ENCODE data around the gene CCDC24.

Gene CCDC24

DNA sequence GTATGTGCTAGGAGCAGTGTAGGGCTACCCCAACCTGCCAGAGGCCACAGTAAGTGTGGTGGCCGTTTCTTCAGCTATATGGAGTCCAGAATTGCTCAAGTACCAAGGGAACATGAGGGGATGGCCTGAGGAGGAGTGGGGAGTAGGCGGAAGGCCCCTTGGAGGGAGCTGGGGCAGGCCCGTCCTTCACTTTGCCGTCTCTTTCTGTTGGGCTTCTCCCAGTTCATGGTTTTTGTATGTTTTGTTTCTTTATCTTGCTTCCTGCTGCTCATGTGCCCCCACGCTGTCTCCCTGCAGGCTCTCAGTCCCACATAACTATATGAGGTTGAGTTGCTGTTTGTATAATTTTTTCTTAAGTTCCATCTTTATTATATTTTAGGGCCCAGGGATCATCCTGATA is 27.5 kb upstream of the CCDC24 start:
- DNase-seq, result no peak

DNA sequence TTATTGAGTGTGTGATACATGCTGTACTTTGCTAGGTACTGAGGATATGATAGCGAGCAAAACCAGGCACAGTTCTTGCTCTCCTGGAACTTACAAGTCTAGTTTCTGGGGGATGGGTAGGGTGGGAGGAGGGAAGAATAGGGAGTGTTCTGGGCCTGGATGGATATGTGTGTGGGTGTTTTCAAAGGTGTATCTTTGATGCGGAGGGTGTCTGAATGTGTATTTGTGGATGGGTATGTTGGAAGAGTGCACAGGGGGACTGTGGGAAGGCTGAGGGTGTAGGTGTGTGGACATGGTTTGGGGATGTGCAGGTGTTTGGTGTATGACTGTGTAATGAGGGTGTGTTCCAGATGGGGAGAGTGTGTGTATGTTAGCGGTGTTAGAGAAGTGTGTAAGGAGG is 26.1 kb upstream of the CCDC24 start:
- DNase-seq, result no peak

DNA sequence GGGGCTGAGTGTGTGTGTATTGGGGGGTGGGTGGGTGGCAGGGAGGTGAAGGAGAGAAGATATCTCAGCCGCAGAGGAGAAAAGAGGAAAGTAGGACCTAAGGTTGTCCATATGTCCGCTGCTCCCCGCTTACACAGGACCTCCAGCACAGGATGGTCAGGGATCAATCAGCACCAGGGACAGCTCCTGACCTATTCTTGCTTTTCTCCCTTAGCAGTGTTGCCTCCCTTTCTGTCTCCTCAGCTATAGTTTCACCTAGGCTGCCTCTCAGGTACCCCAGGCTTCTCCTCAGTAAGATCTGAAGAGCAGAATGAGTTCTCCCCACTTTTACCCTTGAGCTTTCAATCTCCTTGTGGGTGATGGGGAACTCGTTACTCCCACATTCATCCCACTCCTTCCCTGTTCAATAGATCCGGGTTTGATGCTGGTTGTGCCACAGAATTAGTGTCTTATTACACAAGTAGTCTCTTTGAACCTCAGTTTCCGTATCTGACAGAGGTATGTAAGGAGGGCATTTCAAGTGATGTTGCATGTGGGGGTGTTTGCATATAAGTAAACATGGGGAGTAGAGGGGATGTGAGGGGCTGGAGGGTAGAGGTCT is 23.0 kb upstream of the CCDC24 start:
- no peak for DNase-seq

DNA sequence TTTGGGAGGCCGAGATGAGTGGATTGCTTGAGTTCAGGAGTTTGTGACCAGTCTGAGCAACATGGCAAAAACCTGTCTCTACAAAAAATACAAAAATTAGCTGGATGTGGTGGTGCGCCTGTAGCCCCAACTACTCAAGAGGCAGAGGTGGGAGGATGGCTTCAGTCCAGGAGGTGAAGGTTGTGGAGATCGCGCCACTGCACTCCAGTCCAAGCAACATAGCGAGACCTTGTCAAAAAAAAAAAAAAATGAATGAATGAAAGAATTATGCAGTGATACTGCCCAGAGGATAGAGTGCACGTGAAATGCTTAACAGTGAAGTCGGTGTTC is 22.0 kb upstream of the CCDC24 start:
- DNase-seq, result no peak

DNA sequence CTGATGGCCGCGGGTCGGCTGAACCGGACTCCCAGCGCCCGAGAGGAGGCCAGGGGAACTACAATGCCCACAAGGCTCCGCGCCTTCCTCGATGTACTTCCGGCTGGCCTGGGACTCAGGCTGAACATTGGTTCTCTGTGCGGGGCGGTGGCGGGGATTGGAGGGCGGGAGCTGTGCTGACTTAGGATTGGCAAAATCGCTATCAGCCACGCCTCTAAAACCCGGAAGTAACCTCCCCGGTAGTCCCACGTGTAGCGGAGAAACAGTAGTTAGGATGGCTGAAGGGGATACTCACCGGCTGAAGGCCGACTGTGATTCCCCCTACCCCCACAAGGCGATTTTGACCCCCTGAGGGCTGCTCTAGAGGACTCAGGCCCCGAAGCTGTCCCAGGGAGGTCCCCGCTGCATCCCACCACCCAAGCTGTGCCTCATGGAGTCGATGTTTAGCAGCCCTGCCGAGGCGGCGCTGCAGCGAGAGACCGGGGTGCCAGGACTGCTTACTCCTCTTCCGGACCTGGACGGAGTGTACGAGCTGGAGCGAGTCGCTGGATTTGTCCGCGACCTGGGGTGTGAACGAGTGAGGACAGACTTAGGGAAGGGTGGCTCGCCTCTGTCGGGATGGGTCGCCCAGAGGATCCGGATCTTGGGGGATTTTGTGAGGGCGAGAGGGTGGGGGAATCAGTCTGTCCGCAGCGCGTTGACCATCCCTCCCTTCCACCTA is 21.5 kb upstream of the CCDC24 start, which contains the start of gene DPH2:
DPH2 (plus strand) TSS at position 265 of the 721 bp plus-strand sequence; CDS start at position 431, 166 bp downstream.
- peak; percentile 91 to 92 for DNase-seq

DNA sequence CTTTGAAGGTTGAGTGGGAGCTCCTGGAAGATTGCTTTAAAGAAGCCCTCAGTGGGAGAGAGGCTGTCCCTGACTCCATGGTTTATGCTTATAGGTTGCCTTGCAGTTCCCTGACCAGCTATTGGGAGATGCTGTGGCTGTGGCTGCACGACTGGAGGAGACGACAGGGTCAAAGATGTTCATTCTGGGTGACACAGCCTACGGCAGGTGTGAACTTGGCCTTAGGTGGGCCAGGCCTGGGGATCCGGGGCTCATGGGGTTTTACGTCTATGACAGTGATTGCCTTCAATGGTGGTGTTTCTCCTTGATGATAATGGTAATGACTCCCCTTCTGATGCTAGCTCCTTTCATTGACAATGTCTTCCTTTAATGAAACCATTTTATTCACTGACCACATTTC is 20.9 kb upstream of the CCDC24 start:
- no peak for DNase-seq

DNA sequence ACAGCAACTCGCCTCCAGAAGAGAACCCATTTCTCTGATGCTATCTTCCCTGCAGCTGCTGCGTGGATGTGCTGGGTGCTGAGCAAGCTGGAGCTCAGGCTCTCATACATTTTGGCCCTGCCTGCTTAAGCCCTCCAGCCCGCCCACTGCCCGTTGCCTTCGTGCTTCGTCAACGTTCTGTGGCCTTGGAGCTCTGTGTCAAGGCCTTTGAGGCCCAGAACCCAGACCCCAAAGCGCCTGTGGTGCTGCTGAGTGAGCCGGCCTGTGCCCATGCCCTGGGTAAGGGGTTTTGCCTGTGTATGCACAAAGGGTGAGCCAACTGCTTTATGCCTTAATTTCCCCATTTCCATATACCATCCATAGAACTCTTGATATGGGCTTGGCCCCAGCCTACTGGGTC is 20.5 kb upstream of the CCDC24 start:
- no peak for DNase-seq

DNA sequence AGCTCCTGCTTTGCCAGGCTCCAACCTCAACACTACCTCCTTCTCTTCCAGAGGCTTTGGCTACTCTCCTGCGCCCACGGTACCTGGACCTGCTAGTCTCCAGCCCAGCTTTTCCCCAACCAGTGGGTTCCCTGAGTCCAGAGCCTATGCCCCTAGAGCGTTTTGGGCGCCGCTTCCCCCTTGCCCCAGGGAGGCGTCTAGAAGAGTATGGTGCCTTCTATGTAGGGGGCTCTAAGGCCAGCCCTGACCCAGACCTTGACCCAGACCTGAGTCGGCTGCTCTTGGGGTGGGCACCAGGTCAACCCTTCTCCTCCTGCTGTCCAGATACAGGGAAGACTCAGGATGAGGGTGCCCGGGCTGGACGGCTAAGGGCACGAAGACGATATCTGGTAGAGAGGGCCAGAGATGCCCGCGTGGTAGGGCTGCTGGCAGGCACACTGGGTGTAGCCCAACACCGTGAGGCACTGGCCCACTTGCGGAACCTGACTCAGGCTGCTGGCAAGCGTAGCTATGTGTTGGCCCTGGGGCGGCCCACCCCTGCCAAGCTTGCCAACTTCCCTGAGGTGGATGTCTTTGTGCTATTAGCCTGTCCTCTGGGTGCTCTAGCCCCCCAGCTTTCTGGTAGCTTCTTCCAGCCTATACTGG is 19.9 kb upstream of the CCDC24 start:
- DNase-seq, result no peak

DNA sequence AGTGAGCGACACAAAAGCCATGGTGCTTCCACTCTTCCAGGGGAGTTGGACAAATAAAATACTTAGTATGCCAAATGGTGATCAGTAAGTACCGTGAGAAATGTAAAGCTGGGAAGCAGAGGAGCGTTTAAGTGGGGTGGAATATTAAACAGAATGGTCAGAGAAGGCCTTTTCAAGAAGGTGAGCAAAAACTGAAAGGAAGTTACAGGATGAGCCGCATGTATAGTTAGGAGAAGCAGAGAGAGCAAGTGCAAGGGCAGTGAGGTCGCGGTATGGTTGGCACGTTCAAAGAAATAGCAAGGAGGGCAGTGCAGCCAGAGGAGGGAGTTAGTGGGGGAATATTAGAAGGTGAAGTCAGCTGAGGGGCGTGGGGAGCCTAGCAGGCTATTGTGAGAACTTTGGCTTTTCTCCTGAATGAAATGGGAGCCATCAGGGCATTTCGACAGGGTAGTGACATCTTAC is 17.4 kb upstream of the CCDC24 start:
- no peak for DNase-seq

DNA sequence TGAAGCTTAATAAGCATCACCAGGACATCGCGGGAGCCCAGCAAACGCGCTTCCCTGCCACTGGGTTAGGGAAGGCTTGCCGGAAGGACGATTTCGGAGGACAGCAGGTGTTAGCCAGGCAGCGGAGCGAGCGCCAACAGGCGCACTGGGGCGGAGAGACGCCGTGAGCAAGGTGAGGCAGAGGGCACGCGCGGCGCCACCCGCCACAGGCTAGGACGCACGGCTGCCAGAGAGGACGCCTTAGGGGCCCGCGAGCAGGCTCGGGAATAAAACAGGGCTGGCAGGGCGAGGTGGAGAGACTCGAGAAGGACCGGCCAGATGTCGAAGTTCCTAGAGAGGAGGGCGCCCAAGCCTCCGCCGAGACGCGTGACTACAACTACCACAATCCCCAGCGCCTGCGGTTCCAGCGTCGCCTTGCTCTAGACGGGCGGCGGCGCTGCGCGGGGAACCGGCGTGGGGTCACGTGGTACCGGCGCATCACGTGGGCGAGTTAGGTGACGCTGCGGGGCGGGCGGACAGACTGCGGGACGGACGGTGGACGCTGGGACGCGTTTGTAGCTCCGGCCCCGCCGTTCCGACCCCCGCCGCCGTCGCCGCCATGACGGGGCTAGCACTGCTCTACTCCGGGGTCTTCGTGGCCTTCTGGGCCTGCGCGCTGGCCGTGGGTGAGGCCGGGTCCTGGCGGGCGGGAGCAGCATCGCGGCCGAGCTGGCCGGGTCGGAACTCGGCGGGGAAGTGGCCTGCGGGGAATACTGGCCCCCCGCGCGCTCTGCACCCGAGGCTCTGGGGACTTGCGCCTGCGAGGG is 16.8 kb upstream of the CCDC24 start, which contains the start of gene ATP6V0B:
ATP6V0B (plus strand) TSS at position 518 of the 806 bp plus-strand sequence; CDS start at position 599, 81 bp downstream.
- peak; percentile 94 to 96 for DNase-seq

DNA sequence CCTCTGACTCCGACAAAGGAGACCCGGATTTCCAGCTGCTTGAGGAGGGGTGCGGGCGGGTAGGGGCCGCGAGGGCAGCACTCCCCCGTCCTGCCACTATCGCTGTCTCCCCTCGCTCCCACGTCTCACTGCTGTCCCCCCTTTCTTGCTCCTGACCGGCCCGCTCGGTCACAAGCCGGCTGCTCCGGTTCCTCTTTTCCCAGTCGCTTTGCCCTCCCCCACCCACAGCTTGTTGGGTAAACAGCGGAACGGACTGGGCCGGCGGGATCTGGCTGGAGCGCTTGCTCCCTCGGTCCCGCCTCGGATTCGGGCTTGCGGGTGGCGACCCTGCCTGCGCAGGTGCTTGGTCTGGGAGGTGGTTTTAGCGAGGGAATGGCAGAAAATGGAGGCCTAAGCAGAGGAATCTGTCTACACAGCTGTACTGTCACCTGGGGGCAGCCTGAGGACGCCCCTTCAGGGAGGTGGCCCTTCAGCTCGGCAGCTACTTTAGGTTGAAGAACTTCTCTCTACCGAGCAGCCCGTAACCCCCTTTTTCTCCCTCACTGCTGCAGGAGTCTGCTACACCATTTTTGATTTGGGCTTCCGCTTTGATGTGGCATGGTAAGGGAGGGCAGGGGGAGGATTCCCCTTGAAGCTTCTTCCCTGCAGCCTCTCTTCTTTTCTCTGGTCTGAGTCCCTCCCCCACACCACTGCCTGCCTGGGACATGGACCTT is 16.0 kb upstream of the CCDC24 start:
- DNase-seq, result no peak

DNA sequence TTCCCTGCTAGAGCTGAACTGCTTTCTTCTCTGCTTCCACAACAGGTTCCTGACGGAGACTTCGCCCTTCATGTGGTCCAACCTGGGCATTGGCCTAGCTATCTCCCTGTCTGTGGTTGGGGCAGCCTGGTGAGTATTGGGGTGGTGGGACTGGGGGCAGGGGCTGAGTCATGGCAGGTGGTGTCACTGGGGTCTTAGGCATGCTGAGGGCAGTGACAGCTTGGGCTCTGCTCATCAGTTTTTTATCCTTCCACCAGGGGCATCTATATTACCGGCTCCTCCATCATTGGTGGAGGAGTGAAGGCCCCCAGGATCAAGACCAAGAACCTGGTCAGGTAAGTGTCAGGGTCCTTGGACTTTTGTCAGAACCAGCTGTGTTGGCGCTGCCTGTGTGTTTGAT is 15.4 kb upstream of the CCDC24 start:
- no peak for DNase-seq

DNA sequence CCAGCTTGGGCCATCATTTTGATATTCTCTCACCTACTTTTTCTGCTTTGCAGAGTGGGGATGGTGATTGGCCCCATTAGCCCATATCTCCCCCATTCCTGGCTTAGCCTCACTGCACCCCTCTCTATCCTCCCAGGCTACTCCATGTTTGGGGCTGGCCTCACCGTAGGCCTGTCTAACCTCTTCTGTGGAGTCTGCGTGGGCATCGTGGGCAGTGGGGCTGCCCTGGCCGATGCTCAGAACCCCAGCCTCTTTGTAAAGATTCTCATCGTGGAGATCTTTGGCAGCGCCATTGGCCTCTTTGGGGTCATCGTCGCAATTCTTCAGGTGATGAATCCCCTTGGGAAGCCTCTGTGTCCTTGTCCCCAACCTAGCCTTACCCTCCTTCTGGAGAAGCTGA is 14.5 kb upstream of the CCDC24 start:
- DNase-seq, result no peak

DNA sequence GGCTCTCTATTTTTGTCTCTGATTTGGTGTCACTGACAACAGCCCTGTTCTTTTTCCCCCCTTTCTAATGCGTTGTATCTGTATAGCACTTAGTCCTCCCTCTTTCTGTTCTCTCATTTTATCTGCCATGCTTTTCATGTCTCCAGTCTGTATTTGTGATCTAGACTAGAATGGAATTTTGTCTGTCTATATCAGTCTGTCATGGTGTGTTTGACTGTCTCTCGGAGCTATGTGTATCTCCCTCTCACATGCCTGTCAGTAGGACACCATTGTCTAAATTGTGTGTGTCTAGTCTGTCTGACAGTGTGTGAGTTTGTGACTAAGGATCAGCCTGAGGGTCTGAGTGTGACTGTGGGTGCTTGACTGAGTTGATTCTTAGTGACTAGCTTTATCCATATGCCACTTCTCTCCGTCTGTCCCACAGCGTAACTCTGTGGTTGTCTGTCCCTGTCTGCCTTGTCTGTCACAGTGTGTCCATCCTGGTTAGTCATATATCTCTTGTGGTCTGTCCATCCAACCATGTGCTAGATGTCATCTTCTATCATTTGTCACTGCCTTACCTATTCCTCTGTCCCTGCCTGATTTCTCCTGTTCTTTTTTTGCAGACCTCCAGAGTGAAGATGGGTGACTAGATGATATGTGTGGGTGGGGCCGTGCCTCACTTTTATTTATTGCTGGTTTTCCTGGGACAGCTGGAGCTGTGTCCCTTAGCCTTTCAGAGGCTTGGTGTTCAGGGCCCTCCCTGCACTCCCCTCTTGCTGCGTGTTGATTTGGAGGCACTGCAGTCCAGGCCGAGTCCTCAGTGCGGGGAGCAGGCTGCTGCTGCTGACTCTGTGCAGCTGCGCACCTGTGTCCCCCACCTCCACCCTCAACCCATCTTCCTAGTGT is 13.8 kb upstream of the CCDC24 start:
- no peak for DNase-seq

DNA sequence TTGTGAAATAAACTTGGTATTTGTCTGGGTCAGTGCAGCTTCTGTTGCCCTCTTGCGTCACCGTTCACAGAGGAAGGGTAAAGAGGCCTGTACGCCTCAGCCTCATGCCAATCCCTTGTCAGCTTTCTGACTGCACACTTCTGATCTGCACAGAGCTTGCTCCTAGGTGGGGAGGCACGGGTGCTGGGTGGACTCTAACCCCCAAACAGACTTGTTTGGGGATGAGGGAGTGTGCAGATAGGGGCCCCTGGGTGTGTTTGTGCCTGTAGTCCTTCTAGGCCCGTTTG is 13.2 kb upstream of the CCDC24 start:
- no peak for DNase-seq

DNA sequence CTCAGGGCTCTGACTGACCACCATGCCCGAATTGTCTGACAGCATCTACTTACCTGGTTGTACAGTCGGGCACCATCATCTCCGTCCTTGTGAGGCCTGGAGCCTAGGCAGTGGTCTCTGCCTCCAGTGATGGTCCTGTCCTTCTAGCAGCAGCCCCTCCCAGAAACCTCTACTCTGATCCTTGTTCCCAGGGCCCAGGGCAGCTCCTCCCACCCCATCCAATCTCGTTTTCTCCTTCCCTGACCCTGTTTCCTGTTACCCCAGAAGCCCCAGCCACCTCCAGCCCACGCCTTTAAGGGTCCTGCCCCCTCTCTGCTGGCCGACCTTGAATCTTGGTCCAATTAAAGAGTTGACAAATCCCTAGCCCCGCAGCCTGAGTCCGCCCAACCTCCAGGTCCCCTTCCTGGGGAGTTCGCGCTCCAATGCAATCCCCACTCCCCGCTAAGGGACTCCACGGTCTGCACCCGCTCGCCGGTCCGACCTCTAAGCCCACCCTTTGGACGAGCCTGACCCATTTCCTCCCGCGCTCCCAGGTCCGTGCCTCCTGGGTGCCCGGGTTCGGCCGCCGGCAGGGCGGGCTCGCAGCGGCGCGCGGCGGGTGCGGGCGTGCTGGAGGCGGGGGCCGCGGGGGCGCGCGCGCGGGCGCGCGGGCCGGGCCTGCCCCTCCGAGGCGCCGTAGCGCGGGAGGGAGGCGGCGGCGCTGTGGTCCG is 12.7 kb upstream of the CCDC24 start, which contains the start of gene B4GALT2:
B4GALT2 (plus strand) TSS at position 660 of the 710 bp plus-strand sequence. CDS start 1,951 bp downstream, outside the sequence.
- DNase-seq, result peak; percentile 33 to 46

DNA sequence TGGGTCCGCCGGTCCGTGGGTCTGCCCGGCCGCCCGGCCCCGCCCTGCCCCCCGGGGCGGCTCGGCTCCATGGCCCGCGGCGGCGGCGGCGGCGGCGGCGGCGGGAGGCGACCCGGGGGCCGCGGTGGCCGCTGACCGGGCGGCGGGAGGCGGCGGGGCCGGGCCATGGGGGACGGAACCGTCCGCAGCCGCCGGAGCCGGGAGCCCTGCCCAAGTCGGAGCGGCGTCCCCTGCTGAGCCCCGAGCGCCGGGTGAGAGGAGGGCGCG is 12.2 kb upstream of the CCDC24 start:
- DNase-seq, result no peak

DNA sequence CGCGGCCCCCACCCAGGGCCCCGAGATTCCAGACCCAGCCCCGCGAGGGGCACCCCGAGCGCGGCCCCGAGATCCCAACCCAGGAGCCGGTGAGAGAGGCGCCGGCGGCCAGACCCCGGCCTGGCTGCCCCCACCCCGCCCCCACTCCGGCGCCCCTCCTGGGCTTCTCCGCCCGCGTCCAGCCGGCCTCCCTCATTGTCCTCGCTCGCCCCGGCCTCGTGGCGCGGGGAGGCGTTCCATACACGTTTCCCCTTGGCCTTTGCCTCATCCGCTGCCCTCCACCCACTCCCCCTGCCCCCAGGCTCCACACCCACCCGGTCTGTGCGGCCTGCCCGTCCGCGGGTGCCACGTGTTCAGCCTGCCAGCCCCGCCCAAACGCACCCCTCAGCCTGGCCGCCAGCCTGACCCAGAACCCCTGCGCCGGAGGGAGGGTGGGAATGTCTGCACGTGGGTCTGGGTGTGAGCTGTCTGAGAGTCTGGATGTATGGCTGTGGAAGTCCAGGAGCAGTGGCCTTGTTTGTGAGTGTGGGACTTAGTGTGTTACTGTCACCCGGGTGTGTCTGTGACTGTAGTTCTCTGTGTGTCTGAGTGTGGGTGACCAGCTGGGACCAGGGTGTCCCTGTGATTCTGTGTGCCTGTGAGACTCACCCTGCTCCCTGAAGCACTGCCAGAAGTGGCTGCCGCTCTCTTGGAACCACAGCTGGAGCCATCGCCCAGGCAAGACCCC is 11.7 kb upstream of the CCDC24 start:
- DNase-seq, result no peak

DNA sequence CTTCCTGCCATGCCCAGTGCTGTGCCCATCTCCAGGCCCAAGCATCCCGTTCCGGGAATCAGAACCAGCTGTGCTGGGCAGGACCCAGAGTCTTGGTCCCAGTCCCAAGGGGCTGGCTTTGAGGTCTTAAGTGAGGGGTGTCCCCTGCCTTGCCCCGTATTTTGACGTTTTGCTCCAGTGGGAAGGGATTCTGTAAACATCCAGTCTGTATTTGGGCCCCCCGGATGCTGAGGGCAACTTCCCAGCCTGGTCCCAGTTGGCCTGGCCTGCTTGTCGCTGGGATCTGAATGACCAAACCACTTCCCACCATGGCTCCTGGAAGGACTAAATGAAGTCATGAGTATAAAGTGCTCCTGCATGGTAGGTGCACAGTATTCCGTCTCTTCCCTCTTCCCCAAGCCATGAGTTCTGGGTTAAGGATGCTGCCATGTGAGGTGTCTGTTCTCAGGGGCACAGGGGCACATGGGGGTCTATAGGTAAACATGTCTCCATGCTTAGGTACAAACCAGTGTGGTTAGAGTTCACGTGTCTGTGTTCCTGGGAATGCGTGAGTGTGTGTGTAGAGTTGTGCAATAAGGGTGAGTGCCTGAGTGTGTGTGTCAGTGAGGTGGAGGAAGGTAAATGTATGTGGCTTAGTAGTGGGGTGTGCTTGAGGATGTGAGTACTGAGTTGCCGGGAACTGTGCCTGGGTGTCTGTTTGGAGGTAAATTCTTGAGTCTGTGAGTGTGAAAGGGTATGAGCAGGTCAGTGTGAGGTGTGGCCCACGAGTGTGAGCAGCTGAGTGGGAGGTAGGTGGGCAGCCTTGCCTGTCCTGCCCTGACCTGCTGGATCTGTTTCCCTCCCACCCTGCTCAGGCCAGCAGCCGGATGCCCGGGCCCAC is 10.9 kb upstream of the CCDC24 start:
- no peak for DNase-seq

DNA sequence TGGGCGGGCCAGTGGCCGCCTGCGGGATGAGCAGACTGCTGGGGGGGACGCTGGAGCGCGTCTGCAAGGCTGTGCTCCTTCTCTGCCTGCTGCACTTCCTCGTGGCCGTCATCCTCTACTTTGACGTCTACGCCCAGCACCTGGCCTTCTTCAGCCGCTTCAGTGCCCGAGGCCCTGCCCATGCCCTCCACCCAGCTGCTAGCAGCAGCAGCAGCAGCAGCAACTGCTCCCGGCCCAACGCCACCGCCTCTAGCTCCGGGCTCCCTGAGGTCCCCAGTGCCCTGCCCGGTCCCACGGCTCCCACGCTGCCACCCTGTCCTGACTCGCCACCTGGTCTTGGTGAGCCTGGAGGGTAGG is 10.3 kb upstream of the CCDC24 start:
- no peak for DNase-seq

Data from stimulated activated CD4-positive, alpha-beta T cell treated with anti-CD3 and anti-CD28 coated beads, Interleukin-2, amount 100 ng/mL, for 48 hours (primary cell).